HepG2 (cell line): ENCODE results near the gene CHST11. TPM values are rescaled to one million over a fixed set of nuclear protein-coding genes. Genes with fewer than 3 reads are reported as not detected.

Source experiments
- ATAC-seq: fragments of 200-7000 bp; cut with Tn5 transposase; 3 replicates; pipeline ENCODE4 v1.9.1; 2020; ENCODE audit warnings: mild to moderate bottlenecking, moderate library complexity
- BruUV-seq: library from RNA; stranded (reverse); fragments of 400-500 nt; replicated peaks from 2 replicates; lab custom pipeline; 2021; lab: Mats Ljungman, UMichigan
- CTCF ChIA-PET: fragments of 300-600 bp; formaldehyde crosslinking; extraction: SDS; loops from one replicate; lab custom pipeline; 2021; ENCODE audit warnings: low total read pairs, inconsistent platforms, low intra/inter-chr PET ratio; lab: Yijun Ruan, JAX
- POLR2A ChIA-PET: fragments of 350-600 bp; sonication (Branson Sonifier 250); formaldehyde crosslinking; loops from one replicate; lab custom pipeline; 2020; ENCODE audit warnings: antibody characterized with exemption, inconsistent platforms; lab: Yijun Ruan, JAX
- DNase-seq: peaks from one replicate; pipeline ENCODE4 v3.0.0-alpha.2; 2015; ENCODE audit warnings: low spot score
- FAIRE-seq: peaks from 3 replicates; lab custom pipeline; 2011; peaks lifted over from hg19 to GRCh38; lab: Jason Lieb, UNC
- H2AFZ ChIP-seq: one replicate; pipeline ENCODE4 v1.6.1; 2011; ENCODE audit warnings: low read length, inconsistent platforms
- H3K27ac ChIP-seq: fragments of 300-600 bp; 3 replicates; pipeline ENCODE4 v1.8.0; 2011; ENCODE audit warnings: mixed run types, mild to moderate bottlenecking, mixed read lengths, low read length, inconsistent platforms; ENCODE audit not compliant: insufficient read depth; ENCODE audit errors: extremely low read length
- H3K27me3 ChIP-seq, 2 experiments: fragments of 200-600 bp in 1 of 2; 2 replicates in 1 of 2; 3 replicates in 1 of 2; pipeline versions ENCODE4 v1.6.0 to v1.8.0; 2011; ENCODE audit warnings: low read length in 2 of 2, mild to moderate bottlenecking in 2 of 2, moderate library complexity in 2 of 2, inconsistent platforms in 1 of 2; ENCODE audit not compliant: insufficient read depth in 2 of 2, control insufficient read depth in 1 of 2
- H3K36me3 ChIP-seq, 2 experiments: fragments of 200-600 bp in 1 of 2; replicated peaks in 1 of 2; 2 replicates in 1 of 2; 3 replicates in 1 of 2; pipeline versions ENCODE4 v1.5.1 to v1.8.0; 2011; ENCODE audit warnings: low read length in 2 of 2, inconsistent platforms in 1 of 2; ENCODE audit not compliant: insufficient read depth in 2 of 2, control insufficient read depth in 1 of 2
- H3K4me1 ChIP-seq: 2 replicates; pipeline ENCODE4 v1.5.1; 2012; ENCODE audit warnings: low read length, inconsistent platforms; ENCODE audit not compliant: insufficient read depth
- H3K4me2 ChIP-seq: 2 replicates; pipeline ENCODE4 v1.6.0; 2011; ENCODE audit warnings: low read depth, low read length, inconsistent platforms
- H3K4me3 ChIP-seq, 3 experiments: fragments of 200-600 bp in 1 of 3; sonication (generic), shearing (Covaris generic) in 1 of 3; replicated peaks in 1 of 3; 2 replicates each; pipeline ENCODE4 v1.5.1; 2011 to 2016; ENCODE audit warnings: low read length in 3 of 3, inconsistent platforms in 2 of 3, low read depth in 2 of 3, mild to moderate bottlenecking in 2 of 3, control low read depth in 1 of 3, mixed read lengths in 1 of 3; ENCODE audit not compliant: insufficient read depth in 1 of 3
- H3K79me2 ChIP-seq: one replicate; pipeline ENCODE4 v1.6.1; 2011; ENCODE audit warnings: low read length, inconsistent platforms; ENCODE audit not compliant: insufficient read depth
- H3K9ac ChIP-seq: 2 replicates; pipeline ENCODE4 v1.6.0; 2011; ENCODE audit warnings: mild to moderate bottlenecking, low read depth, low read length, inconsistent platforms; ENCODE audit not compliant: insufficient read depth
- H3K9me3 ChIP-seq: 2 replicates; pipeline ENCODE4 v1.5.1; 2012; ENCODE audit warnings: mild to moderate bottlenecking, low read length
- H4K20me1 ChIP-seq: 2 replicates; pipeline ENCODE4 v1.6.0; 2011; ENCODE audit warnings: inconsistent platforms, mild to moderate bottlenecking, low read length, moderate library complexity; ENCODE audit not compliant: insufficient read depth
- AHDC1 ChIP-seq: sonication (generic); formaldehyde crosslinking; IDR thresholded peaks from 2 replicates; pipeline ENCODE4 v1.5.1; 2020; ENCODE audit warnings: mild to moderate bottlenecking, missing genetic modification reagents, borderline replicate concordance
- AHR ChIP-seq: IDR thresholded peaks from 2 replicates; pipeline ENCODE4 v1.6.1; 2018; ENCODE audit warnings: missing genetic modification reagents, missing compliant biosample characterization
- ARID2 ChIP-seq: sonication (generic); formaldehyde crosslinking; IDR thresholded peaks from 2 replicates; pipeline ENCODE4 v1.8.1; 2022; ENCODE audit warnings: mild to moderate bottlenecking, missing genetic modification reagents, borderline replicate concordance
- CC2D1A ChIP-seq: sonication (generic); formaldehyde crosslinking; IDR thresholded peaks from 2 replicates; pipeline ENCODE4 v1.8.1; 2023; ENCODE audit warnings: mild to moderate bottlenecking, missing genetic modification reagents
- E2F2 ChIP-seq: sonication (generic); formaldehyde crosslinking; IDR thresholded peaks from 2 replicates; pipeline ENCODE4 v1.4.0; 2020; ENCODE audit warnings: missing genetic modification reagents, borderline replicate concordance
- HBP1 ChIP-seq: IDR thresholded peaks from 2 replicates; pipeline ENCODE4 v1.6.1; 2016; ENCODE audit warnings: low read depth, control low read depth
- HDAC1 ChIP-seq: sonication (generic); formaldehyde crosslinking; IDR thresholded peaks from 2 replicates; pipeline ENCODE4 v1.5.1; 2020; ENCODE audit warnings: mild to moderate bottlenecking, missing genetic modification reagents
- HNRNPLL ChIP-seq: fragments of 200-400 bp; formaldehyde crosslinking; IDR thresholded peaks from 2 replicates; pipeline ENCODE4 v1.6.1; 2017; ENCODE audit warnings: mild to moderate bottlenecking, low read depth, low read length; ENCODE audit not compliant: poor library complexity, severe bottlenecking
- IRF9 ChIP-seq: sonication (generic); formaldehyde crosslinking; IDR thresholded peaks from 2 replicates; pipeline ENCODE4 v1.8.0; 2022; ENCODE audit warnings: missing genetic modification reagents, mild to moderate bottlenecking, borderline replicate concordance
- LCORL ChIP-seq, 2 experiments: fragments of 450-650 bp in 1 of 2; sonication (generic) in 1 of 2; formaldehyde crosslinking in 1 of 2; IDR thresholded peaks; 2 replicates each; pipeline versions ENCODE4 v1.5.0 to v1.6.1; 2017 to 2020; ENCODE audit warnings: antibody characterized with exemption in 1 of 2, missing genetic modification reagents in 1 of 2
- REXO4 ChIP-seq: sonication (generic); formaldehyde crosslinking; IDR thresholded peaks from 2 replicates; pipeline ENCODE4 v1.8.0; 2022; ENCODE audit warnings: missing genetic modification reagents, mild to moderate bottlenecking, borderline replicate concordance
- SRF ChIP-seq: IDR thresholded peaks from 2 replicates; pipeline ENCODE4 v1.6.1; 2011; ENCODE audit warnings: mild to moderate bottlenecking, low read depth, low read length, moderate library complexity
- ZNF577 ChIP-seq: sonication (generic); formaldehyde crosslinking; IDR thresholded peaks from 2 replicates; pipeline ENCODE4 v1.4.0; 2020; ENCODE audit warnings: mild to moderate bottlenecking, low read depth, missing genetic modification reagents, borderline replicate concordance
- ZNF747 ChIP-seq: sonication (generic); formaldehyde crosslinking; IDR thresholded peaks from 2 replicates; pipeline ENCODE4 v1.8.1; 2023; ENCODE audit warnings: missing genetic modification reagents, mild to moderate bottlenecking, borderline replicate concordance
- WGBS: methylation state at CpG from one replicate; pipeline ENCODE4 v1.1.6; 2017; ENCODE audit warnings: low lambda C conversion rate; 5-methylcytosine and 5-hydroxymethylcytosine counted together
- in situ Hi-C: cut with HindIII; loops from 2 replicates; pipeline ENCODE4 v1.10.0; 2017; ENCODE audit warnings: low pct_unique_long_range_greater_than_20kb; ENCODE audit not compliant: extremely low pct_ligation_motif_present
- intact Hi-C: fragments of 100-400 bp; cut with micrococcal nuclease; formaldehyde crosslinking; loops from one replicate; pipeline ENCODE4 v1.10.0; 2022; ENCODE audit not compliant: unreplicated experiment
- polyA plus RNA-seq, 8 experiments: library from polyadenylated mRNA; depleted of rRNA in 3 of 8; stranded (reverse) in 7 of 8; unstranded in 1 of 8; fragments of >200 nt; fragmentation: Illumina TruSeq in 4 of 8; extraction: Trizol in 4 of 8; gene quantifications; 2 replicates each; pipeline versions ENCODE4 v1.2.1 to v1.2.3, GENCODE V29; 2011 to 2016; ENCODE audit warnings: low read depth in 4 of 8, missing spikeins in 1 of 8, mixed read lengths in 1 of 8; ENCODE audit not compliant: insufficient read depth in 1 of 8
- total RNA-seq, 5 experiments: library from RNA; depleted of rRNA; stranded (reverse); fragments of >200 nt; fragmentation: Illumina TruSeq; extraction: Trizol; gene quantifications; 2 replicates each; pipeline ENCODE4 v1.2.3, GENCODE V29; 2016; ENCODE audit warnings: low read depth in 1 of 5

The CHST11 gene
- total and polyA plus RNA-seq, 2 of the 13 experiments (the other 11 are each of a cell fraction or from before 2014, with no cell fraction given), result 0.15 TPM; not detected in 1

- 0% methylated on average over 2 of the region's 5 CpGs for WGBS
- CTCF ChIA-PET, result no interaction called here
- POLR2A ChIA-PET, result no interaction called here
- no peak for TF ChIP-seq HDAC1 (CRISPR knock-in tag)
- no peak for TF ChIP-seq AHR
- TF ChIP-seq HNRNPLL, result no peak
- no peak for TF ChIP-seq ARID2
- TF ChIP-seq SRF, result no peak
- TF ChIP-seq LCORL (IDR thresholded peaks at IDR 0.05), result no peak
- no peak for TF ChIP-seq LCORL (CRISPR knock-in tag; IDR thresholded peaks at IDR 0.05)
- TF ChIP-seq IRF9, result no peak
- TF ChIP-seq AHDC1 (CRISPR knock-in tag), result no peak
- no peak for TF ChIP-seq ZNF747
- TF ChIP-seq CC2D1A (CRISPR knock-in tag), result no peak
- no peak for TF ChIP-seq ZNF577 (CRISPR knock-in tag)
- TF ChIP-seq E2F2, result no peak
- no peak for TF ChIP-seq REXO4 (CRISPR knock-in tag)
- TF ChIP-seq HBP1 (CRISPR knock-in tag), result no peak
Measured at GRCh38 chr12:104761091-104761490, 304.3 kb downstream of the CHST11 start.

More at GRCh38 chr12:104761091-104761490, 304.3 kb downstream of the CHST11 start:
- Histone ChIP-seq H3K9me3 (no peaks in the 10 kb centered on the region), H3K4me3 (no peak overlapping the region), H3K27ac (no peak overlapping the region), H3K36me3 (no peaks in the 10 kb centered on the region), H3K4me1 (no peaks in the 10 kb centered on the region), H3K9ac (no peak overlapping the region), H3K79me2 (no peaks in the 10 kb centered on the region), H2AFZ (no peak overlapping the region), H4K20me1 (no peaks in the 10 kb centered on the region), H3K27me3 (peaks cover 0 to 14% of the 10 kb centered on the region in 2 experiments; a peak in 3 of 5 replicates), H3K4me2 (no peak overlapping the region)
- no TSS peak for BruUV-seq
- ATAC-seq (peak; percentile 68), DNase-seq (no peak), FAIRE-seq (no peak)
- intact Hi-C loops (no loop called here), in situ Hi-C loops (no loop called here)
